Smooth muscle cell (in vitro differentiated cells): Measurements from ENCODE around the gene LDLRAD4. TPM values are rescaled to one million over a fixed set of nuclear protein-coding genes. Genes with fewer than 3 reads are reported as not detected.
A peak's percentile ranks its signal among the peaks of the same experiment; 100 is the strongest.

Experiments
- DNase-seq: peaks from one replicate; lab custom pipeline; 2025; ENCODE audit not compliant: unreplicated experiment; lab: John Stamatoyannopoulos, UW
- H2AFZ ChIP-seq: fragments of 200-600 bp; sonication (generic); 2 replicates; pipeline ENCODE4 v1.6.0; 2016; ENCODE audit warnings: antibody characterized with exemption, low read depth, mild to moderate bottlenecking
- H3F3A ChIP-seq: fragments of 200-600 bp; sonication (generic); 2 replicates; pipeline ENCODE4 v1.6.0; 2017; ENCODE audit warnings: antibody characterized with exemption, low read depth
- H3K27ac ChIP-seq: fragments of 200-600 bp; sonication (generic); 2 replicates; pipeline ENCODE4 v1.5.1; 2016; ENCODE audit warnings: low read depth, mild to moderate bottlenecking
- H3K27me3 ChIP-seq: fragments of 200-600 bp; sonication (generic); 2 replicates; pipeline ENCODE4 v1.6.1; 2016; ENCODE audit warnings: low read depth, mild to moderate bottlenecking
- H3K36me3 ChIP-seq: fragments of 200-600 bp; sonication (generic); 2 replicates; pipeline ENCODE4 v1.5.1; 2016; ENCODE audit warnings: low read depth
- H3K4me1 ChIP-seq: fragments of 200-600 bp; sonication (generic); 2 replicates; pipeline ENCODE4 v1.5.1; 2016; ENCODE audit warnings: low read depth
- H3K4me2 ChIP-seq: fragments of 200-600 bp; sonication (generic); 2 replicates; pipeline ENCODE4 v1.6.0; 2016; ENCODE audit warnings: mild to moderate bottlenecking
- H3K4me3 ChIP-seq: fragments of 200-600 bp; sonication (generic); 2 replicates; pipeline ENCODE4 v1.5.1; 2016; ENCODE audit warnings: mild to moderate bottlenecking
- H3K79me2 ChIP-seq: fragments of 200-600 bp; sonication (generic); 2 replicates; pipeline ENCODE4 v1.6.0; 2016; ENCODE audit warnings: low read depth, mild to moderate bottlenecking
- H3K9ac ChIP-seq: fragments of 200-600 bp; sonication (generic); 2 replicates; pipeline ENCODE4 v1.6.0; 2016; ENCODE audit warnings: low read depth
- H3K9me3 ChIP-seq: fragments of 200-600 bp; sonication (generic); replicated peaks from 2 replicates; pipeline ENCODE4 v1.5.1; 2016; ENCODE audit warnings: low read depth
- H4K20me1 ChIP-seq: fragments of 200-600 bp; sonication (generic); 2 replicates; pipeline ENCODE4 v1.6.0; 2016; ENCODE audit warnings: low read depth
- CTCF ChIP-seq: fragments of 200-600 bp; sonication (generic); IDR thresholded peaks from 2 replicates; pipeline ENCODE4 v1.5.1; 2017; ENCODE audit warnings: borderline replicate concordance, mild to moderate bottlenecking, antibody characterized with exemption; ENCODE audit not compliant: insufficient read depth, poor library complexity, severe bottlenecking
- WGBS: methylation state at CpG from one replicate; pipeline ENCODE4 v1.1.7; 2016; ENCODE audit warnings: low lambda C conversion rate; 5-methylcytosine and 5-hydroxymethylcytosine counted together
- polyA plus RNA-seq: library from polyadenylated mRNA; unstranded; fragments of >200 nt; fragmentation: Nextera tagmentation; extraction: Ambion mirVana; gene quantifications from 2 replicates; pipeline ENCODE4 v1.2.1, GENCODE V29; 2016
- total RNA-seq: library from RNA; depleted of rRNA; stranded (reverse); fragments of >200 nt; gene quantifications from 2 replicates; pipeline ENCODE4 v1.2.3, GENCODE V29; 2014

The LDLRAD4 gene
- total and polyA plus RNA-seq, 2 experiments from 2014 or later: 36.2 to 48.3 TPM

GRCh38 chr18:13232971-13233786 is 14.6 kb downstream of the LDLRAD4 start:
- Histone ChIP-seq H3K36me3 (no peaks in the 10 kb centered on the region), H3K27me3 (no peaks in the 10 kb centered on the region), H3K9ac (no peak overlapping the region), H3K4me1 (peaks cover 9% of the 10 kb centered on the region), H2AFZ (no peak overlapping the region), H3K4me2 (no peak overlapping the region), H3K9me3 (no peaks in the 10 kb centered on the region), H3K4me3 (no peak overlapping the region), H3K79me2 (peaks cover 94% of the 10 kb centered on the region), H3F3A (peaks cover 4% of the 10 kb centered on the region), H4K20me1 (peaks cover 100% of the 10 kb centered on the region), H3K27ac (no peak overlapping the region)
- no peak for TF ChIP-seq CTCF
- no peak for DNase-seq
- 97% methylated on average over 19 of the region's 19 CpGs for WGBS

- no peak overlapping the region for H3K4me3 ChIP-seq
Measured at GRCh38 chr18:13233787-13234783, 15.5 kb downstream of the LDLRAD4 start.

GRCh38 chr18:13235421-13235831 is 16.9 kb downstream of the LDLRAD4 start:
- 34% methylated on average over 6 of the region's 6 CpGs for WGBS
- Histone ChIP-seq H3K4me3 (no peak overlapping the region), H3K4me2 (peak overlapping the region; percentile 27), H3K4me1 (peaks cover 20% of the 10 kb centered on the region), H4K20me1 (peaks cover 100% of the 10 kb centered on the region), H3K9ac (no peak overlapping the region), H3K27me3 (no peaks in the 10 kb centered on the region), H3K9me3 (no peaks in the 10 kb centered on the region), H3K36me3 (no peaks in the 10 kb centered on the region), H2AFZ (no peak overlapping the region), H3K79me2 (peaks cover 82% of the 10 kb centered on the region), H3K27ac (peak overlapping the region; percentile 3), H3F3A (peaks cover 8% of the 10 kb centered on the region)
- DNase-seq: no peak
- TF ChIP-seq CTCF: no peak

More at GRCh38 chr18:13233787-13234783, 15.5 kb downstream of the LDLRAD4 start:
- Histone ChIP-seq H3K27ac (no peak overlapping the region), H3K9ac (no peak overlapping the region), H3K4me2 (no peak overlapping the region), H3K9me3 (no peaks in the 10 kb centered on the region), H3F3A (peaks cover 8% of the 10 kb centered on the region), H3K79me2 (peaks cover 88% of the 10 kb centered on the region), H2AFZ (no peak overlapping the region), H3K36me3 (no peaks in the 10 kb centered on the region), H3K4me1 (peaks cover 9% of the 10 kb centered on the region), H3K27me3 (no peaks in the 10 kb centered on the region), H4K20me1 (peaks cover 100% of the 10 kb centered on the region)
- DNase-seq: no peak
- TF ChIP-seq CTCF: no peak
- WGBS: 92% methylated on average over 23 of the region's 23 CpGs
